ENCODE measurements around the gene SPEM3.

DNA sequence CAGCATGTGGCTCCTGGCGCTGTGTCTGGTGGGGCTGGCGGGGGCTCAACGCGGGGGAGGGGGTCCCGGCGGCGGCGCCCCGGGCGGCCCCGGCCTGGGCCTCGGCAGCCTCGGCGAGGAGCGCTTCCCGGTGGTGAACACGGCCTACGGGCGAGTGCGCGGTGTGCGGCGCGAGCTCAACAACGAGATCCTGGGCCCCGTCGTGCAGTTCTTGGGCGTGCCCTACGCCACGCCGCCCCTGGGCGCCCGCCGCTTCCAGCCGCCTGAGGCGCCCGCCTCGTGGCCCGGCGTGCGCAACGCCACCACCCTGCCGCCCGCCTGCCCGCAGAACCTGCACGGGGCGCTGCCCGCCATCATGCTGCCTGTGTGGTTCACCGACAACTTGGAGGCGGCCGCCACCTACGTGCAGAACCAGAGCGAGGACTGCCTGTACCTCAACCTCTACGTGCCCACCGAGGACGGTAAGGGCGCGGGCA lies 20.4 kb upstream of the SPEM3 start:
- TF ChIP-seq, protein P1, sequence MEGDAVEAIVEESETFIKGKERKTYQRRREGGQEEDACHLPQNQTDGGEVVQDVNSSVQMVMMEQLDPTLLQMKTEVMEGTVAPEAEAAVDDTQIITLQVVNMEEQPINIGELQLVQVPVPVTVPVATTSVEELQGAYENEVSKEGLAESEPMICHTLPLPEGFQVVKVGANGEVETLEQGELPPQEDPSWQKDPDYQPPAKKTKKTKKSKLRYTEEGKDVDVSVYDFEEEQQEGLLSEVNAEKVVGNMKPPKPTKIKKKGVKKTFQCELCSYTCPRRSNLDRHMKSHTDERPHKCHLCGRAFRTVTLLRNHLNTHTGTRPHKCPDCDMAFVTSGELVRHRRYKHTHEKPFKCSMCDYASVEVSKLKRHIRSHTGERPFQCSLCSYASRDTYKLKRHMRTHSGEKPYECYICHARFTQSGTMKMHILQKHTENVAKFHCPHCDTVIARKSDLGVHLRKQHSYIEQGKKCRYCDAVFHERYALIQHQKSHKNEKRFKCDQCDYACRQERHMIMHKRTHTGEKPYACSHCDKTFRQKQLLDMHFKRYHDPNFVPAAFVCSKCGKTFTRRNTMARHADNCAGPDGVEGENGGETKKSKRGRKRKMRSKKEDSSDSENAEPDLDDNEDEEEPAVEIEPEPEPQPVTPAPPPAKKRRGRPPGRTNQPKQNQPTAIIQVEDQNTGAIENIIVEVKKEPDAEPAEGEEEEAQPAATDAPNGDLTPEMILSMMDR (IDR thresholded peaks at IDR 0.05), result no peak
- TF ChIP-seq POLR2A (IDR thresholded peaks at IDR 0.05), result no peak

Data from ovary (tissue), 3 donors.